AML-193 (cell line): ENCODE measurements around the gene RAB12.
"Not testable (repeated sequence)": the region's sequence is repeated elsewhere in the genome, so short reads cannot be mapped to it uniquely, and the experiment has no call there.

ENCODE experiments used
- DNase-seq, 2 experiments: peaks; one replicate each; lab custom pipeline; 2025; lab: John Stamatoyannopoulos, UW

Gene RAB12, protein sequence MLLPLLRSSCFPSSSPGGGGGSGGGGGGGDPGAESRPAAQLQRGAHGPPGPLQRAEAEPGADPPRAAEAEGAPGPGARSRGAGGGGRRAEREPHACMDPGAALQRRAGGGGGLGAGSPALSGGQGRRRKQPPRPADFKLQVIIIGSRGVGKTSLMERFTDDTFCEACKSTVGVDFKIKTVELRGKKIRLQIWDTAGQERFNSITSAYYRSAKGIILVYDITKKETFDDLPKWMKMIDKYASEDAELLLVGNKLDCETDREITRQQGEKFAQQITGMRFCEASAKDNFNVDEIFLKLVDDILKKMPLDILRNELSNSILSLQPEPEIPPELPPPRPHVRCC

DNA sequence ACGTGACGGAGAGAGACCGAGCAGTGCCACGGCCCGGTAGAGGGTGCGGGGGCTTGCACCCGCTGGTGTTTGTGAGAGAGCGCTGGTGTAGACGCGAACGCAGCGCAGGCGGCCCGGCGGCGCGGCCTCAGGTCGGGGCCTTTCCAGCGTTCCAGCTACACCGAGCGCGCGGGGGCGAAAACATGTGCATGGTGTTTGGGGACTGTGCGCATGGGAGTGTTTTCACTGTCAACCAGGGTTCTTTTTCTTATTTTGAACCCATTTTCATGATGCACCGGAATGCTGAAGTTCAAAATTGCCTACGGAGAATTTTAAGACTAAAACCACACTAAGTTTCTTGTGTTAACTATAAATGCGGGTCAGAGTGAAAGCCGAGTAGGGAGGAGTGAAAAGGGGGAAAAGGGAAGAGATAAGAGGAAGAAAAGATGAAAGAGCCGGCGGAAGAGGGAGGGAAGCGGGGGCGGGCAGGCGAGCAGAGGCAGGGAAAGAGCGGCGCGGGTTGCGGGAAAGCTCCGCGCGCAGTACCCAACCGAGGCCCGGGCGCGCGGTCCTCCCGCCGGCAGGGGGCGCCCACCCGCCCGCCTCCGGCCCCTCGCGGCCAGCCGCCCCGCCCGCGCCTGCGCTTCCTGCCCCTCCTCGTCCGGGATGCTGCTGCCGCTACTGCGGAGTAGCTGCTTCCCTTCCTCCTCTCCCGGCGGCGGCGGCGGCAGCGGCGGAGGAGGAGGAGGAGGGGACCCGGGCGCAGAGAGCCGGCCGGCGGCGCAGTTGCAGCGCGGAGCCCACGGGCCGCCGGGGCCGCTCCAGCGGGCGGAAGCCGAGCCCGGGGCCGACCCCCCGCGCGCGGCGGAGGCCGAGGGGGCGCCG lies at the start of gene RAB12:
Gene RAB12 (plus strand): TSS at position 643 of the 864 bp plus-strand sequence. CDS start 3 bp downstream, at position 646.
- peak; percentile 49 to 51 for DNase-seq

DNA sequence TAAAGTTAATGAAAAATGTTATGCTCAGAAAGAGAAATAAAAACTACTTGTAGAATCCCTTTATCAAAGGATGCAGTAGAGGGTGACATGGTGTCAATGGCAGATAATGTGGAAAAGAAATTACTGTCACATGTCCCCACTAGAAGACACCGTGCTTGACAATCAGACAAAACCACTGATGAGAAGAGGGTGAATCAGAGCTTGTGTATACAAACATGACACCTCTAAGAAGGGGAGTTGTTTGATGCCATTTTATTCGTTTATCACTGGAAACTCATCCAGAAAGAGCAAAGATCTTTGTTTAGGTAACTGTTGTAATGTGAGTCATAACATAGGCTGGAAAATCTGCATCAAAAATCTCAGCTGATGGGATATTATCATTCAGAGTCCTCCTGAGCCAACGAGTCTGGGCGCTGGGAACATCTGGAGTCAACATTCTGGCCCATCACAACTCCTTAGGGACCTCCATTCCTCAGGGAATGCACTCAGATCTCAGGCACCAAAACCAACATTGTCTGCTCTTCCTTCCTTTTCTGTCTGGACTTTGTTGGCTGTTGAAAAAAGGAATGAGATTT lies 49.5 kb upstream of the RAB12 start:
- DNase-seq, result no peak

DNA sequence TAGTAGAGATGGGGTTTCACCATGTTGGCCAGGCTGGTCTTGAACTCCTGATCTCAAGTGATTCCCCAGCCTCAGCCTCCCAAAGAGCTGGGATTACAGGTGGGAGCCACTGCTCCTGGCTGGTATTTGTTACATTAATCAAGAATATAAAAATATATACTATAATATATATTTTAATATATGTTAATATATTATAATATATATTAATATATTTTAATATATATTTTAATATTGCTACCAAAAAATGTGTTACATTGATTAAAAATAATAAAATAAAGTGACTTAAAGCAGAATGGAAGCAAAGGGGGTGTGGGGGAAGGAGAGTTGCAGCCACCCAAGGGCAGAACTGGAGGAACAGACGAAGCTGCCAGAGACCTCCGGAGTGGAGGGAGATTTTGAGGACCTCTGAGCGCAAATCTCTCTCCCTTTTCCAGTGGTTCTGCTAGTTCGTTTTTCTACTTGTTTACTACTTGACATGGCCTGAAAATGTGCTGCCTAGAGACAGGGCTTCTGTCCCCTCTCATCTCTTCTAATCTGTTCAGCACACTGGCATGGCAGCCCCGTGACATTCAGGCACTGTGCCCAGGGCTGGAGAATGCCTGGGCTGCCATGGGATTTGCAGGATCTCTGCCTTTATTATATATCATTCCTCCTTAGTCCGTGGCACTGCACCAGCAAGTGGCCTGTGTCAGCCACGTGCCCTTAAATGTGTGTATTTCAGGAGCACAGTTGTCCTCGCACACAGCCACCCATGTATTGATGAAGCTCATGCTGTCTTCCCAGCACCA lies 47.9 kb upstream of the RAB12 start:
- no peak for DNase-seq

DNA sequence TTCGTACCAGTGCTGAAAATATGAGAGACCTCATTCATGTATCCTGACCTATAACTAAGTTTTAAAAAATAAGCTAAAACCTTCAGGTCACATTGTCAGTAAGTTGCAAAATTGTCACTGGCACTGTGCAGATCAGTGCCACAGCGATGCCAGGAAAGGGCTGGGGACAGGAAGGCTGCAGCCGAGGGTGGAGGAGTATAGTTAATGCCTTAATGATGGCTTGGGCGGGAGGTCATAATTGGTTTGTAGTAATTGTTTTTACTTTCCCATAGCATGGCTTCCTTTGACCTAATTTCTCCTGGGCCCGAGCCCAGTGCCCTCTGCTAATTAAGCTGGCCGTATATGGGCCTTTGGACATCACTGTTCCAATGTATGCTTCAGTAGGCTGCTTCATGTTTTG lies 47.2 kb upstream of the RAB12 start:
- no peak for DNase-seq

DNA sequence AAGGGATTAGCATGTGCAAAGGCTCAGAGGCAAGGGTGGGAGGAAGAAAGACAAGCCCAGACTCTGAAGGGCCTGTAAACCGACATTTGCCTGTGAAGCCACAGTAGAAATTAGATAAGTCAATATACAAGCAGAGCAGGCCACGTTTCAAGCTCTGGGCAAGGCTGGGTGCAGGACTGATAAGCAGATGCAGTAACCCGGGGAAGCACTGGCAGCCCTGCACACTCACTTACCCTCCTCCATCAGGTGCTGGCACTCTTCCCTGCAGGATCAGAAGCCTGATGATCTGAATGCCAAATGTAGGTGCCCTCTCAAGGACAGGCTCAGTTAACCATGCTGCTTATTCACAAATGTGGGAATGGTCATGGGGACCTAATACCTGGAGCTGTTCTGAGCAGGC lies 46.3 kb upstream of the RAB12 start:
- DNase-seq, result no peak

DNA sequence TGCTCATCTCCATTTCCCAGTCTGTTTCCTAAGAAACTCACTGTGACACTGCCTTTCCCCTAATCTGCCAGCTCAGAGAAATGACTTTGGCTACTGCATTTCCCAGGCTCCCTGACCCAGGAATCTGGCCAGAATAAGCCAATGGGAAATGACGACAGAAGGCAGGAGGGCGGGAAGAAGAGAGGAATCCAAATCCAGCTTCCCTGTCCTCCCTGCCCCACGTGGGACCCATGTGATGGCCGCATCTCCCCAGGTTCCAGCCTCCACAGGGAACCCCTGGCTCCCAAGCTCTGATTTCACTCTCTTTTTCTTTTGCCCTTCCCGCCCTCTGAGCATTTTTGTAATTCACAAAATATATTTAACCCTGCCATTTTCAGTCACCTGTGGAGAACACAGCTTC lies 37.8 kb upstream of the RAB12 start:
- no peak for DNase-seq

DNA sequence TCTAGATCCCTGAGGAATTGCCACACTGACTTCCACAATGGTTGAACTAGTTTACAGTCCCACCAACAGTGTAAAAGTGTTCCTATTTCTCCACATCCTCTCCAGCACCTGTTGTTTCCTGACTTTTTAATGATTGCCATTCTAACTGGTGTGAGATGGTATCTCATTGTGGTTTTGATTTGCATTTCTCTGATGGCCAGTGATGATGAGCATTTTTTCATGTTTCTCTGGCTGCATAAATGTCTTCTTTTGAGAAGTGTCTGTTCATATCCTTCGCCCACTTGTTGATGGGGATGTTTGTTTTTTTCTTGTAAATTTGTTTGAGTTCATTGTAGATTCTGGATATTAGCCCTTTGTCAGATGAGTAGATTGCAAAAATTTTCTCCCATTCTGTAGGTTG lies 35.5 kb upstream of the RAB12 start:
- not testable (repeated sequence) for DNase-seq

DNA sequence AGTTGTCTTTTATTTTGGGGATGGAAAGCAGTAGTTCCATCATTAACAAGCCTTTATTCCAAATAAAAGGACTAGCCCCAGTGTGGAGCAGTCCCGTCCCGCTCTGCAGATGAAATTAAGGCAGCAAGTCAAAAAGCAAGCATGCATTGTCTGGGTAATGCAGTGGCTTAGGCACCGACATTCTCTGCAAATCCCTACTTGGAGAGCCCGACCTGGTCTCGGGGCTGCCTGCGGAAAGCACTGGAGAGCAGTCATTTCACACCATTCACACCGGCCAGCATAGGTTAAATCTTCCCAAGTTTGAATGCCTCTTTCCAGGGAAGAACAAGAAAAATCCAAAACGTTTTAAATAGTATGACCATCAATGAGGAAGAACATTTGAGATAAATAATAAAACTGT lies 24.4 kb upstream of the RAB12 start:
- no peak for DNase-seq

DNA sequence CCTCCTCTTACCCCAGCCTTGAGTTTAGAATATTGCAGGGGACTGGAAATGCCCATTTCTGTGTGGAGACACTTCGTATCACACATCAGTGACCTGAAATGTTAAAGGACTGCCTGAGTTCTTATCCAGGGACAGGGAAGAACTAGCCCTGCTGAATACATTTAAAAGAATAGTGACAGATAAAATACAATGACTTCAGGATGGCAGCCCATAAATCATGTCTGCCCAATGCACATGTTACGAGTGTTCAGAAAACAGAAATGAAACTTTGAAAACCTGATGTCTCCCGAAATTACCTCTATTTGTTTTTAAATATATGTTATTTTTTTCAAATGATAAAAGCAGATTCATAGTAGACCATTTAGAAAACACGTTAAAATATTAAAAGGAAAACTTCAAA lies 22.3 kb upstream of the RAB12 start:
- no peak for DNase-seq

DNA sequence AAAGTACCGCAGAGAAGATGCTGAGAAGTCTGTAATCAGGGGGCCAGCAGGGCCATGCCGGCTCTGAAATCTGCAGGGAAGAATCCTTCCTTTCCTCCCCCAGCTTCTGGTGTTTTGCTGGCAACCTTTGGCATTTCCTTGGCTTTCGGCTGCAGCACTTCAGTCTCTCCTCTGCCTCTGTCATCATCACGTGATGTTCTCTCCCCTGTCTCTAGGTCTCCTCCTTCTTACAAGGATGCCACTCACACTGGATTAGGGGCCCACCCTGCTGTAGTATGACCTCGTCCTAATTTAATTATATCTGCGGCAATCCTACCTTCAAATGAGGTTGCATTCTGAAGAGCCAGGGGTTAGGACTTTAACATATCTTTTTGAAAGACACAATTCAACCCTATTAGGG lies 13.8 kb upstream of the RAB12 start:
- no peak for DNase-seq

DNA sequence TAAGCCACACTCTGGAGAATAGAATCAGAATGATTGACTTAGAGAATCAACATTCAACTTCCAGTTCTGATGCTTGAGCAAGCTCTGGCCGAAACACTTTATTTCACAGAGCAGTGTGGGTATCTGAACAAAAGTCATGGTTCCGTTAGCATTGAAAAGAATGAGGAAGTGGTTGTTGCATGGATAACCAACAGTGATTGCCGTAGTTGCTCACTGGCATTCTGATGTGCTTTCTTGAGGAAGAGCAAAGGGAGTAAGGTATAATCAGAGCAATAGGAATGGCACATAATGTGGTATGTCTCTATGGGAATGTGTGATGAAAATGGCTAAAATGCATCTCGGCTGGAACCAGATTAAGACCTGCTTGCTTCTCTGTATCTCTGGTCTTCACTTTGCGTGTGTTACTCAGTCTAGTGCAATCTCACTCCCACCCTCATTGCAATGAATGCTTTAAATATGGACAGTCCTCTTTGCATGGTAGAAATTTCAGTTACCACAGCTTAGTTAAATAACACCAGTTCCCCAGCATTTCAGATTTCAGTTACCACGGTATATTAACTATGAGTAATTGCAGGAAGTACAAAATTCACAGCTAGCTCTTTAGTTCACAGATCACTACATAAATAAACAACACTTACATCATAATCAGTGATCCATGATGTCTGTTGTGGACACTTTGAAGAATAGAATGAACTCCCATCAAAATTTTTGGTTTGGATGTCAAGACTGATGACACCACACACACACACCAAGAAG lies 7.8 kb upstream of the RAB12 start:
- DNase-seq, result peak; percentile 24 to 37

DNA sequence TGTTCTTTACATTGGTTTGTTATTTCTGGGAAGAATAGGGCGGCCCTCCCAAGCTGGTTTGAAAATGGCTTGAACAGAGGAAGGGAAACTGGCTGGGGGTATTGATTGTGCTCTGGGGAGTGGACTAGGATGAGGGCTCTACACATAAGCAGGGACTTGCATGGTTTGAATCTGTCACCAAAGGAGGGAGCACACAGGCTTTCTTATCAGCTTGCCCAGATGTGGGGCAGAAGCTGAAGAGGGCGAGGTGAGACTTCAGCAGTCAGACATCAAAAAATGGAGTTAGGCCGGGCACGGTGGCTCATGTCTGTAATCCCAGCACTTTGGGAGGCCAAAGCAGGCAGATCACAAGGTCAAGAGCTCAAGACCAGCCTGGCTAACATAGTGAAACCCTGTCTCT lies 7.2 kb upstream of the RAB12 start:
- no peak for DNase-seq

DNA sequence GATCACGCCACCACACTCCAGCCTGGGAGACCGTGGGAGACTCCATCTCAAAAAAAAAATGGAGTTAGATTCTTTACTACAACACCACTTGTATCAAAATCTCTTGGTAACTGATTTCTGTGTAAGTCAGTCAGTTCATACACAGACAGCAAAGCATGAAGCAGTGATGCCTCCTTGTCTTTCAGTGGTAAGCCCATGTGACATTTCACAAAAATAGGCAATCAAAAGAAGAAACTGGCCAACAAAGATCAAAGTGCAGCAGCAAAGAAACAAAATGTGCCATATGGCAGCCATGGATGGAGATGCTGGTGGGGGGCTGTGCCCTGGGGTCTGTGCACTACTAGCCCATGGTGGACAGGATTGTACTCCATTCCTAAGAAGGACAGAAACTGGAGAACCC lies 6.7 kb upstream of the RAB12 start:
- DNase-seq, result no peak

DNA sequence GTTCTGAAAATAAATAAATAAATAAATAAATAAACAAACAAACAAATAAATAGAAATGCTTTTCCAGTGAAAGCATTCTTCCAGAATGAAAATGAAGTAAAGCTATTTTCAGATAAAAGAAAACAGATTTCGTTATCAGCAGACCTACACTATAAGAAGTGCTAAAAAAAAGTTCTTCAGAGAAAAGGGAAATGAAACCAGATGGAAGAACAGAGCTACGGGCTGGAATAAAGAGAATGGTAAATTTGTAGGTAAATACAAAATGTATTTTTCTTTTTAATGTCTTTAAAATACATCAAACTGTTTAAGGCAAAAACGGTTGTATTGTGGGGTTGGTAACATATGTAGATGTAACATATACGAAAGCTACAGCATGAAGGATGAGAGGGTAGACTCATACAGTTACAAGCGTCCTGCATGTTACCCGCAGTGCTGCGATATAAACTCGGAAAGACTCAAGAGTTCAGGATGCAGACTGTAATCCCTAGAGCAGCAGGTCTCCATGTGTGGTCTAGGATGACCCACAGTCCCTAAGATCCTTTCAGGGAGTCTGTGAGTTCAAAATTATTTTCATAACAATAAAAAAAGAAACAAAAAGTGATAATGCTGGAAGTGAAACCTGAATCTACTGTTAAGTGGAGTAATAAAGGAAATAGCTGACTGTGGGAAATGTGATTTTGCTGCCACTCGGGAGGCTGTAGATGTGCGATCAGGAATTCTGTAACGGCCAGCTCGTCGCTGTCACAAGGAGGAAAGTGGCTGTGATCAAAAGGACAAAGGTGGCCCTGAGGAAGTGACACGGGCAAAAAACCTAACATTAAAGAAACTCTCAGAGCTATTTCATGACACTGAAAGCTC lies 5.3 kb upstream of the RAB12 start:
- no peak for DNase-seq

DNA sequence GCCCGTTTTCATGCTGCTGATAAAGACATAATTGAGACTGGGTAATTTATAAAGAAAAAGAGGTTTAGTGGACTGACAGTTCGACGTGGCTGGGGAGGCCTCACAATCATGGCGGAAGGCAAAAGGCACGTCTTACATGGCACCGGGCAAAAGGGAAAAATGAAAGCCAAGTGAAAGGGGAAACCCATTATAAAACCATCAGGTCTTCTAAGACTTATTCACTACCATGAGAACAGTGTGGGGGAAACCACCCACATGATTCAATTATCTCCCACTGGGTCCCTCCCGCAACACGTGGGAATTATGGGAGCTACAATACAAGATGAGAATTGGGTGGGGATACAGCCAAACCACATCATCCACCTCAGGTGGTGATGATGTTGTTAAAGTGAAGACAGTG lies 3.3 kb upstream of the RAB12 start:
- DNase-seq, result no peak

DNA sequence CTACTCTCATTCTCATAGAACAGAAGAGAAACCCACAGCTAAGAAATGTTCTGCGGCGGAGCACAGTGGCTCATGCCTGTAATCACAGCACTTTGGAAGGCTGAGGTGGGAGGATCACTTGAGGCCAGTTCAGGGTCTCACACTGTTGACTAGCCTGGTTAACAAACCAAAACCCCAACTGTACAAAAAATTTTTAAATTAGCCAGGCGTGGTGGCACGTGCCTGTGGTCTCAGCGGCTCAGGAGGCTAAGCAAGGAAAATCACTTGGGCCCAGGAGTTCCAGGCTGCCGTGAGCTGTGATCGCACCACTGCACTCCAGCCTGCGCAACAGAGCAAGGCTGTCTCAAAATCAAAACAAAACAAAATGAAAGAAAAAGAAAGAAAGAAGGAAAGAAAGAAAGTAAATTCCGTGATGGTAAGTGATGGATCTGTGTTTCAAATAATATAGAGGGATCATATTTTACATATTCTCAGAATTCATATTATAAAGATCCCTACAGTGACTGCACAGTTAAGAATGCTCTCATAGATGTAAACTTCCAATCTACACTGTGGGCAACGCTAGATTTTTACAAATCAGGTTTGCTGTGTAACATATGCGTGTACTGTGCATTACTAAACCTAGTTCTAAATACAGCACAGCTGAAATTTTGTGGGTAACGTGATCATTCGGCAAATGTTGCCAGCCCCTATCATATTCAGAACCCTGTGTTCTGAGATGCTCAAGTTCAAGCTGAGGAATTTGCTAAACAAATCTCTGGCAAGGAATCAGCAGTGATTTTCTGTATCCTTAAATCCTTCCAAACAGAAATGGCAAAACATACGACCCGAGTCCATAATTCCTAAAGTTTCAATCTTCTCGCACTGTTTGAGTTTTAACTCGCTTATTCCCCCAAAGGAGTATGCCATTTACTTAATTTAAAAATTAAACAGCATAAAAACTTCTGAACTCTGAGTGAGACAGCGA lies 1.2 kb upstream of the RAB12 start:
- no peak for DNase-seq

DNA sequence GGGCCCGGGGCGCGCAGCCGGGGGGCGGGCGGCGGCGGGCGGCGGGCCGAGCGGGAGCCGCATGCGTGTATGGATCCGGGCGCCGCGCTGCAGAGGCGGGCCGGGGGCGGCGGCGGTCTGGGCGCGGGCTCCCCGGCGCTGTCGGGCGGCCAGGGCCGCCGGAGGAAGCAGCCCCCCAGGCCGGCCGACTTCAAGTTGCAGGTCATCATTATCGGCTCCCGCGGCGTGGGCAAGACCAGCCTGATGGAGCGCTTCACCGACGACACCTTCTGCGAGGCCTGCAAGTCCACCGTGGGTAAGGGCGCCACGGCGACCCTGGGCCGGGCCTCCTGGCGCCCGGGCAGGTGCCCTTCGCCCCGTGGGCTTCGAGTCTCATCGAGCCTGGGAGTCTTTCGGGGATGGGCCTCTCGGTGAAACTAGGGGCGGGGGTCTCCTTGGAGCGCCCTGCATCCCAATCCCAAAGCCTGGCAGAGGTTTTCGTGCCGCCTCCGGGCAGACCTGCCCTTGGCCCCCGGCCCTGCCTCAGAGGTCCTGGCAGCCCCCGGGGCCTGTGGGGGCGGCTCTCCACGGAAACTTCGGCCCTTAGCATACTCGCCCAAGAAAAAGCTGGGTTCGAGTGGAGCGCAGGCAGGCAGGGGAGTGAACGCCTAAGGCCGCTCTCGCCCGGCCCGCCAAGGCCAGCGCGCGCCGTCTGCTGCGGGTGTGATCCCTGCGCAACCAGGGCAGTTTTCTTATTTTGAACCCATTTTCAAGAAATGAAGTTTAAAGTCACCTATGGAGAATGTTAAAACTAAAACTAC lies 622 bp downstream of the RAB12 start:
- no peak for DNase-seq

DNA sequence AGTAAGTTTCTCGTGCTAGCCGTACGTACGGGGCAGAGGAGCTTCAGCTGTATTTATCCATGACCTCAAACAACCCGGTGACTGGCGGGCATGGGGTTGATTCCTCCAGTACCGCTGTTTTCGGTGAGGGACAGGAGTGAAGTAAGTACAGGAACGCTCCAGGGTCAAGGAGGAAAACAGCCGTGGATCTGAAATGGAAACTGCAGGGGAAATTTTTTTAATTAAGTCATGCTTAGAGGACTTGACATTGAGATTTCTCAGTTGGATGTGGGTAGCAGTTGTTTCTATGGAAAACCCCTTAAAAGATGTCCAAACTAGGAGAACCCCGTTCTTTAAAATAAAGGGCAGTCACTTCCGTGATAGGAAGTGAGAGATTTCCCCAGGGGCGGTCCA lies 1.2 kb downstream of the RAB12 start:
- no peak for DNase-seq
